HepG2 (cell line): Measurements from ENCODE around the gene KANSL1L. TPM values are rescaled to one million over a fixed set of nuclear protein-coding genes. Genes with fewer than 3 reads are reported as not detected.

Experiments used
- BRF2 ChIP-seq: sonication (generic); formaldehyde crosslinking; IDR thresholded peaks from 2 replicates; pipeline ENCODE4 v1.8.1; 2022; ENCODE audit warnings: mild to moderate bottlenecking, missing genetic modification reagents
- CREB1 ChIP-seq, 2 experiments: fragments of 450-650 bp in 1 of 2; IDR thresholded peaks; 2 replicates each; pipeline ENCODE4 v1.6.1; 2016 to 2017; ENCODE audit warnings: control low read depth in 1 of 2, mild to moderate bottlenecking in 1 of 2, missing compliant biosample characterization in 1 of 2, missing genetic modification characterization in 1 of 2
- CSRNP2 ChIP-seq: sonication (generic); formaldehyde crosslinking; conservative IDR thresholded peaks from 2 replicates; pipeline ENCODE4 v1.8.0; 2022; ENCODE audit warnings: low read depth, missing genetic modification reagents
- DMAP1 ChIP-seq: IDR thresholded peaks from 2 replicates; pipeline ENCODE4 v1.6.1; 2016
- HMGXB4 ChIP-seq, 2 experiments: sonication (generic) in 1 of 2; formaldehyde crosslinking in 1 of 2; IDR thresholded peaks; 2 replicates each; pipeline versions ENCODE4 v1.4.0 to v1.6.1; 2018 to 2020; ENCODE audit warnings: missing genetic modification reagents in 2 of 2, borderline replicate concordance in 1 of 2, low read depth in 1 of 2, mild to moderate bottlenecking in 1 of 2, missing biosample characterization in 1 of 2
- HNF4G ChIP-seq, 2 experiments: sonication (generic) in 1 of 2; formaldehyde crosslinking in 1 of 2; IDR thresholded peaks; 2 replicates each; pipeline versions ENCODE4 v1.4.0 to v1.6.1; 2011 to 2020; ENCODE audit warnings: borderline replicate concordance in 2 of 2, low read depth in 2 of 2, mild to moderate bottlenecking in 2 of 2, low read length in 1 of 2, missing genetic modification reagents in 1 of 2, moderate library complexity in 1 of 2
- LCORL ChIP-seq, 2 experiments: fragments of 450-650 bp in 1 of 2; sonication (generic) in 1 of 2; formaldehyde crosslinking in 1 of 2; IDR thresholded peaks; 2 replicates each; pipeline versions ENCODE4 v1.5.0 to v1.6.1; 2017 to 2020; ENCODE audit warnings: antibody characterized with exemption in 1 of 2, missing genetic modification reagents in 1 of 2
- POLR2A ChIP-seq, 2 experiments: IDR thresholded peaks; 2 replicates each; pipeline ENCODE4 v1.6.1; 2011; ENCODE audit warnings: low read depth in 2 of 2, low read length in 2 of 2, mild to moderate bottlenecking in 1 of 2, moderate library complexity in 1 of 2; ENCODE audit not compliant: insufficient read depth in 1 of 2
- SAFB2 ChIP-seq: sonication (generic); formaldehyde crosslinking; IDR thresholded peaks from 2 replicates; pipeline ENCODE4 v1.5.1; 2020; ENCODE audit warnings: missing genetic modification reagents, low read depth, mild to moderate bottlenecking, borderline replicate concordance
- SOX5 ChIP-seq: IDR thresholded peaks from 2 replicates; pipeline ENCODE4 v1.6.1; 2016; ENCODE audit warnings: borderline replicate concordance
- SYNCRIP ChIP-seq: fragments of 200-400 bp; formaldehyde crosslinking; IDR thresholded peaks from 2 replicates; pipeline ENCODE4 v1.6.1; 2018; ENCODE audit warnings: mild to moderate bottlenecking, low read depth, low read length; ENCODE audit not compliant: insufficient read depth
- ZFAT ChIP-seq: sonication (generic); formaldehyde crosslinking; conservative IDR thresholded peaks from 2 replicates; pipeline ENCODE4 v1.8.1; 2023; ENCODE audit warnings: missing genetic modification reagents, inconsistent platforms
- ZFY ChIP-seq: sonication (generic); formaldehyde crosslinking; IDR thresholded peaks from 2 replicates; pipeline ENCODE4 v1.4.0; 2020; ENCODE audit warnings: missing genetic modification reagents
- ZNF205 ChIP-seq: IDR thresholded peaks from 2 replicates; pipeline ENCODE4 v1.6.1; 2018; ENCODE audit warnings: missing biosample characterization, missing genetic modification reagents
- ZNF275 ChIP-seq: sonication (generic); formaldehyde crosslinking; IDR thresholded peaks from 2 replicates; pipeline ENCODE4 v1.8.0; 2022; ENCODE audit warnings: missing genetic modification reagents, mild to moderate bottlenecking, inconsistent platforms, borderline replicate concordance
- ZNF446 ChIP-seq: sonication (generic); formaldehyde crosslinking; IDR thresholded peaks from 2 replicates; pipeline ENCODE4 v1.5.0; 2020; ENCODE audit warnings: mild to moderate bottlenecking, missing genetic modification reagents
- ZNF713 ChIP-seq: sonication (generic); formaldehyde crosslinking; IDR thresholded peaks from 2 replicates; pipeline ENCODE4 v1.4.0; 2020; ENCODE audit warnings: mild to moderate bottlenecking, missing genetic modification reagents
- ZNF740 ChIP-seq: sonication (generic); formaldehyde crosslinking; IDR thresholded peaks from 2 replicates; pipeline ENCODE4 v1.4.0; 2020; ENCODE audit warnings: missing genetic modification reagents
- ZNF773 ChIP-seq: sonication (generic); formaldehyde crosslinking; IDR thresholded peaks from 2 replicates; pipeline ENCODE4 v1.4.0; 2020; ENCODE audit warnings: missing genetic modification reagents, borderline replicate concordance
- polyA plus RNA-seq, 8 experiments: library from polyadenylated mRNA; depleted of rRNA in 3 of 8; stranded (reverse) in 7 of 8; unstranded in 1 of 8; fragments of >200 nt; fragmentation: Illumina TruSeq in 4 of 8; extraction: Trizol in 4 of 8; gene quantifications; 2 replicates each; pipeline versions ENCODE4 v1.2.1 to v1.2.3, GENCODE V29; 2011 to 2016; ENCODE audit warnings: low read depth in 4 of 8, missing spikeins in 1 of 8, mixed read lengths in 1 of 8; ENCODE audit not compliant: insufficient read depth in 1 of 8
- total RNA-seq, 5 experiments: library from RNA; depleted of rRNA; stranded (reverse); fragments of >200 nt; fragmentation: Illumina TruSeq; extraction: Trizol; gene quantifications; 2 replicates each; pipeline ENCODE4 v1.2.3, GENCODE V29; 2016; ENCODE audit warnings: low read depth in 1 of 5

The KANSL1L gene
- total and polyA plus RNA-seq, 2 of the 13 experiments (the other 11 are each of a cell fraction or from before 2014, with no cell fraction given): 5.4 to 10.3 TPM

- TF ChIP-seq ZNF275 (0 out of 2 replicates have a peak, but pooled peaks have one; percentile 78), HNF4G (IDR thresholded peaks at IDR 0.05; ENCODE audit: borderline replicate concordance, low read depth, low read length) (no peak), HNF4G (CRISPR knock-in tag; IDR thresholded peaks at IDR 0.05; ENCODE audit: borderline replicate concordance, low read depth) (no peak), BRF2 (CRISPR knock-in tag) (peak; percentile 6), SOX5 (CRISPR knock-in tag) (peak; percentile 5; the same call in 1 of the 2 replicates), HMGXB4 (CRISPR knock-in tag; IDR thresholded peaks at IDR 0.05; ENCODE audit: borderline replicate concordance in 1 of 2, low read depth in 1 of 2) (peak; percentile 47 to 70; a peak in 3 of 4 replicates), ZFY (CRISPR knock-in tag) (peak; percentile 4; the same call in 1 of the 2 replicates), ZFAT (no peak), POLR2A (IDR thresholded peaks at IDR 0.05; ENCODE audit: insufficient read depth in 1 of 2, low read depth in 2 of 2, low read length in 2 of 2) (peak; percentile 46 to 74; a peak in 3 of 4 replicates), ZNF446 (CRISPR knock-in tag) (no peak), SYNCRIP (no peak), ZNF205 (peak; percentile 9), ZNF773 (CRISPR knock-in tag) (no peak), ZNF713 (CRISPR knock-in tag) (no peak), LCORL (IDR thresholded peaks at IDR 0.05) (no peak), LCORL (CRISPR knock-in tag; IDR thresholded peaks at IDR 0.05) (no peak; the same call in 1 of the 2 replicates), SAFB2 (CRISPR knock-in tag) (peak; percentile 79; the same call in 1 of the 2 replicates), CSRNP2 (CRISPR knock-in tag) (no peak), ZNF740 (CRISPR knock-in tag) (peak; percentile 86), DMAP1 (CRISPR knock-in tag) (peak; percentile 68), CREB1 (IDR thresholded peaks at IDR 0.05) (no peak), CREB1 (CRISPR knock-in tag; IDR thresholded peaks at IDR 0.05) (no peak)
Observed at GRCh38 chr2:210170446-210171303, 534 bp downstream of the KANSL1L start (continued).
